HG03175 (cell line): ENCODE data around the gene EIF3B.
"Not testable (repeated sequence)": the region's sequence is repeated elsewhere in the genome, so short reads cannot be mapped to it uniquely, and the experiment has no call there.

Source experiments
- ATAC-seq: cut with Tn5 transposase; IDR thresholded peaks from one replicate; pipeline ENCODE4 v1.9.1; 2021; ENCODE audit warnings: mild to moderate bottlenecking, moderate library complexity; ENCODE audit not compliant: unreplicated experiment

Gene EIF3B

GRCh38 chr7:2354186-2354938, at the start of gene EIF3B:
Gene EIF3B (plus strand): TSS chr7:2354827. CDS start chr7:2354922, 95 bp downstream.
- ATAC-seq = peak; percentile 81

GRCh38 chr7:2305258-2305657, 49.4 kb upstream of the EIF3B start:
- not testable (repeated sequence) for ATAC-seq

GRCh38 chr7:2306688-2307087, 47.9 kb upstream of the EIF3B start:
- ATAC-seq = no peak

GRCh38 chr7:2307690-2308107, 46.9 kb upstream of the EIF3B start:
- ATAC-seq = peak; percentile 44

DNA sequence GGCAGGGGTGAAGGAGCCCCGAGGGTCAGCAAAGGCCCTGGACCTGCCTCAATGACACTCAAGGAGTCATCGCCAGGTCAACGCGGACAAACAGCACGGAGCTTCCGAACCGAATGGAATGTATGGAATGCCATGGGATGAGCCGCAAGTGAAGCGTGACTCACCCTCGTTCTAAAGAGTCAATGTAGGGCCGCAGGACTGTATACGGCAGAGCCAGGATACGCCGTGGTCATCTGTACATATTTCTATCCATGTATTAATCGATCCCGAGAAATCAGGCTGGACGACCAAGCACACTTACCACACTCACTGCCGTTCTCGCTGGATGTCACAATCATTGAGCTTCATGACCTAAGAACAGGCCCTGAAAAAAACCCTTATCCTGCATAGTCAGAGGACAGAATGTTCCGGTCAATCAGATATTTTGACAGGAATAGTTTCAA, 44.7 kb upstream of the EIF3B start:
- no peak for ATAC-seq

DNA sequence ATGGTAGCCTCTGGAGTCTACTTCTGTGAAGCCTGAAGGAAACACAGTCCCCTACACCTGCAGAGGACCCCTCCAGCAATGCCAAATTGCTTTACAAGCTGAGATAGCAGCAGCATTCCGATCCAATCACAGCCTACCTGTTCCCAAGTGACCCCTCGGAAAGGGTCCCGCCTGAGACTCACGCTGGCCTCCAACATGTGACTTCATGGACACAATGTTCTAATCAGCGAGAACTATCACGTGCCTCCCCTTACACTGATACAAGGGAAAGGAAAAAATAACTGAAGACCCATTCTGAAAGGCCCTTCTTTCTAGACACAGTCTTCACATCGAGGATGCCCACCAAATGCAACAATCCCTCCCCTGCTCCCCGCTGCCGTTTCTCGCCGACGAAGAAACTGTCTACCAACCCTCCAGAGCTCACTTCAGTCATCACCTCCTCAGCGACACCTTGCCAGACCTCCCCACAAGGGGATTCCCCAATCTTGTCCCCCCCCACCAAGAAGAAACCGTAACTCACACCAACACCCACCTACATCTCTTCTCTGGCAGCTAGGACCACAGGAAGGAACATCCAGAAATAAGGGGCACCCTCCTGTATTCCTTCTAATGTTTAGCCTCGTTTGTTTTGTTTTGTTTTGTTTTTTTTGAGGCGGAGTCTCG, 42.2 kb upstream of the EIF3B start:
- peak; percentile 32 for ATAC-seq

DNA sequence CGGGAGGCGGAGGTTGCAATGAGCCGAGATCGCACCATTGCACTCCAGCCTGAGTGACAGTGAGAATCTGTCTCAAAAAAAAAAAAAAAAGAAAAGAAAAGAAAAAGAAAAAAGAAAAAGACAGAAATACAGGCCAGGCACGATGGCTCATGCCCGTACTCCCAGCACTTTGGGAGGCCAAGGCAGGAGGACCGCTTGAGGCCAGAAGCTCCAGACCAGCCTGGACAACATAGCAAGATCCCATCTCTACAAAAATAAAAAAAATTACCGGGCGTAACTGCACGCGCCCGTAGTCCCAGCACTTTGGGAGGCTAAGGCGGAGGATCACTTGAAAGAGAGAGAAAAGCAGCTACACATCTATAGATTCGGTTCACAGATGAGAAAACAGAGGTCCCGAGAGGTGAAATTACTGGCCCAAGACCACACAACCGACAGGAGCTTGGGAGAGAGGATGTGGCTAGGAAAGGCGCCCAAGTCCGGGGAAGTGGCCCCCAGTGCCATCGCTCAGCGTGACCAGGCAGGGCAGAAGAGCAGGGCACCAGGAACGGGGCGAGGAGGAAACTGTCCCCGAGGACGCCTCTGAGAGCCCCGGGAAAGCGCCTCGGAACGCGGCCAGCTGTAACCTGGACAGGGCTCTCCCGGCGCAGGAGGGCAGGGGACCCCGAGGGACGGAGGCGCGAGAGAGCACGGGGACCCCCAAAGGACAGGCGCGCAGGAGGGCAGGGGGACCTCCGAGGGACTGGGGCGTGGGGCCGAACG, 41.0 kb upstream of the EIF3B start:
- peak; percentile 12 for ATAC-seq

DNA sequence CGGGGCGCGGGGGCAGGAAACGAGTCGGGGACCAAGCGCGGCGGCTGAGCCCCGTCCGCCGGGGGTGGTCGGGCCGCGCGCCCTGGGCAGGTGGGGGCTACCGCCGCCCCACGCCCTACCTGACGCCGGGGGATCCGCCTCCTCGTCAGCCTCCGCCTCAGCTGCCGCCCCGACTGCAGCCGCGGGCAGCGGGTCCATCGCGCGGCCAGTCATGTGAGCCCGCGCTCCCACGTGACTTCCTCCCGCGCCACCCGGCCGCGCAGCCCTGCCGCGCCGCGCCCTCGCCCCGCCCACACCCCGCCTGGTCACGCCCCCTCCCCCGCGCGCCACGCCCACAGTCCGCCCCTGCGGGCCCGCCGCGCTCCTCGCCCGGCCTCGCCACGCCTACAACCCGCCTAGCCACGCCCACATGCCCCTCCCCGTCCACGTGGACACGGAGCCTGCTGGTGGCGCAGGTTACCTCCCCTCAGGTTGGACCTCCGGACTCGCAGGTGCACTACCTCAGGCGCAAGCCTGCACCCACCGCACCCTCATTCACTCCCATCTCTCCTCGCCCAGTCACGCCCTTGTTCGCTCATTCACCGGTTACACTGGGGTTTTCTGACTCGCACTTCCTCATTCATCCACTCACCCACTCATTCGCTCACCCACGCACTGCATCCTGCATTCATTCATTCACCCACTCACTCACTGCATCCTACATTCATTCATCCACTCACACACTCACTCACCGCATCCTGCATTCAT, 40.2 kb upstream of the EIF3B start, which contains the start of gene SNX8:
TSS of gene SNX8 (minus strand) at position 233 of the 747 bp plus-strand sequence. CDS start at position 213, 20 bp downstream.
- ATAC-seq = peak; percentile 57

- not testable (repeated sequence) for ATAC-seq
Observed at GRCh38 chr7:2314956-2315530, 39.6 kb upstream of the EIF3B start.

DNA sequence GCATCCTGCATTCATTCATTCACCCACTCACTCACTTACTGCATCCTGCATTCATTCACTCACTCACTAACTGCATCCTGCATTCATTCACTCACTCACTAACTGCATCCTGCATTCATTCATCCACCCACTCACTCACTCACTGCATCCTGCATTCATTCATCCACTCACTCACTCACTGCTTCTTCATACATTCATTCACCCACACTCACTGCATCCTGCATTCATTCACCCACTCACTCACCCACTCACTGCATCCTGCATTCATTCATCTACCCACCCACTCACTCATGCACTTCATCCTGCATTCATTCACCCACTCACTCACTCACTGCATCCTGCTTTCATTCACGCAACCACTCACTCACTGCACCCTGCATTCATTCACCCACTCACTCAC, 38.8 kb upstream of the EIF3B start:
- ATAC-seq = no peak

DNA sequence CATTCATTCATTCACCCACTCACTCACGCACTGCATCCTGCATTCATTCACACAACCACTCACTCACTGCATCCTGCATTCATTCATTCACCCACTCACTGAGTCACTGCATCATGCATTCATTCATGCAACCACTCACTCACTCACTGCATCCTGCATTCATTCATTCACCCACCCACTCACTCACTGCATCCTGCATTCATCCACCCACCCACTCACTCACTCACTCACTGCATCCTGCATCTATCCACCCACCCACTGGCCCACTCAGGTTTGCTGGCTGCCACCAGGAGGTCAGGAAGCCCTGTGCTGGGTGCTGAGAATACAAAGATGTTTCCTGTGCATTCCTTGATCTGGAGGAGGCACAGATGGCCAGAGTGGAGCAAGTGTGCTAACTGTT, 38.0 kb upstream of the EIF3B start:
- ATAC-seq = no peak

DNA sequence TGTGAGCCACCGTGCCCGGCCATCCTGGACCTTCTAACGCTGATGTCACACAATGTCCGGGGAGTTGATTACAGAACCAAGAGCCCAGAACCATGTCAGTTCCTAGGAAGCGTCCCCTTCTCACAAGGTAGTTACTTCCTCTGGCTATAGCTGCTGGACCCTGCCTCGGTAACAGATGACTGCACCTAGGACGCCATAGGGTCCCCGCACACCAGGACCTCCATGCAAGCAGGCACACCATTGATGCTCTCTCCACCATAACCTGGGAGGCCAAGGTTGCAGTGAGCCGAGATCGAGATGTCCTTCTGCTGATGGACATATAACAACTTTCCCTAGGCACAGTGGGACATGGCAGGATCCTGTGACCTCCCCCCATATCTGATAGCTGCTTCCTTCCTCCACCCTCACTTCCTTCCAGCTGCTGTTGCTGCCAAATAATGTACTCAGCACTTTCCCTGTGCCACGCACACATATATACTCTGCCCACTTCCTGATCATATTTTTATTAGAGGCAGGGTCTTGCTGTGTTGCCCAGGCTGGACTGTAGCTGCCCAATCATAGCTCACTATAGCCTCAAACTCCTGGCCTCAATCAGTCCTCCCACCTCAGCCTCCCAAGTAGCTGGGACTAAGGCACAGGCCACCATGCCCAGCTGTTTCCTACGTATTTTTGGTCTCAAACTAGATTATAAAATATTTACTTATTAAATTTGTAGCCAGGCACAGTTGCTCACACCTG, 36.9 kb upstream of the EIF3B start:
- ATAC-seq = no peak

DNA sequence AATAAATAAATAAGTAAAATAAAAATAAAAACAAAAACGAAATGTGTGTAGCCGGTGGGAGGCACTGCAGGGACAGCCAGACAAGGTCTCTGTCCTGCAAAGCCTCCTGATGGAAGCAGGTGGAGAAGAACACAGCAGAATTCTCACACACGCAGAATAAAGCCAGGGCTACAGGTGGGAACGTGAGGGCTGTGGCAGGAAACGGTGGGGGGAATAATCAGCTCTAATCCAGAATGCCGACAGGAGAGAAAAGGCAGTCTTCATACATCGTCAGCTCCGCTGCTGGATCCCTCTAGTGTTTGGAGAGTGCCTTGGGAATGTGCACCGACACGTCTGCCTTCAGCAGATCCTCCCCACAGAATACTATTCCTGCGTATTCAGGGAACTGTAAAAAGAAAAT, 33.6 kb upstream of the EIF3B start:
- no peak for ATAC-seq

- no peak for ATAC-seq
Observed at GRCh38 chr7:2325162-2325561, 29.5 kb upstream of the EIF3B start.

DNA sequence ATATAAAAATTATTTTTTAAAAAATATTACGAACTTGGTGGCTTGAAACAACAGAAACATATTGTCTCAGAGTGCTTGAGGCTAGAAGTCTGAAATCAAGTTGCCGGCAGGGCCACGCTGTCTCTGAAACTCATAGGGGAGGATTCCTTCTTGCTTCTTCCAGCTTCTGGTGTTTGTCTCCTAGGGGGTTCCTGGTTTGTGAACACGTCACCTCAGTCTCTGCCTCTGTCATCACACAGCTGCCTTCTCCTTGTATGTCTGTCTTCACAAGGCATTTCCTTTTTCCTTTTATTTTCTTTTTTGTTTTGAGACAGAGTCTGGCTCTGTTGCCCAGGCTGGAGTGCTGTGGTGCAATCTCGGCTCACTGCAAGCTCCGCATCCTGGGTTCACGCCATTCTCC, 27.7 kb upstream of the EIF3B start:
- no peak for ATAC-seq

DNA sequence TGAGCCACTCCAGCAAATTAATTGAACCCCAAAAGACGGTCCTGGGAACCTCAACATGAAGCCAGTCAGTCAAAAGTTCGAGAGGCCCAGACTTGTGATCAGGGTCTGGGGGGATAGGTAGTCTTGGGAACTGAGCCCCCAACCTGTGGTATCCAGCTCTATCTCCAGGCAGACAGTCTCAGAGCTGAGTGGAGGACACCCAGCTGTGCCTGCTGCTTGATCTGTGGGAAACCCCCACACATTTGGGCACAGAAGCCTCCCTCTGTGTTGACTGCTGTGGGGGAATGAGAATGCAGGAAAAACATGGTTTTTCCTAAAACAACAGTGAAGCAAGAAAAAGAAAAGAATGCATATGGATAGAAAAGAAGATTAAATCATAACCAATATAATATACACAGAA, 24.1 kb upstream of the EIF3B start:
- ATAC-seq = no peak

GRCh38 chr7:2331707-2332106, 22.9 kb upstream of the EIF3B start:
- no peak for ATAC-seq

DNA sequence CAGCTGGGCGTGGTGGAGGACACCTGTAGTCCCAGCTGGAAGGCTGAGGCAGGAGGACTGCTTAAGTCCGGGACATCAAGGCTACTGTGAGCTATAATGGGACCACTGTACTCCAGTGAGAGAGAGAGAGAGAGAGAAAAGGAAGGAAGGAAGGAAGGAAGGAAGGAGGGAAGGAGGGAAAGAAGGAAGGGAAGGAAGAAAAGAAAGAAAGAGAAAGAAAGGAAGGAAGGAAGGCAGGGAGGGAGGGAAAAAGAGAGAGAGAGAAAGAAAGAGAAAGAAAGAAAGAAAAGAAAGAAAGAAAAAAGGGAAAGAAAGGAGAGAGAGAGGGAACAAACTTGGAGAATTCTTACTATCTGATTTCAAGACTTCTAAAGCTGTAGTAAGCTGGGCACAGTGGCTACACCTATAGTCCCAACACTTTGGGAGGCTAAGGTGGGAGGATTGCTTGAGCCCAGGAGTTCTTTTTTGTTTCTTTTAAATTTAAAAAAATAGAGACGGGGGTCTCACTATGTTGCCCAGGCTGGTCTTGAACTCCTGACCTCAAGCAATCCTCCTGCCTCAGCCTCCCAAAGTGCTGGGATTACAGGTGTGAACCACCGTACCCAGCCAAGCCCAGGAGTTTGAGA, 21.9 kb upstream of the EIF3B start:
- not testable (repeated sequence) for ATAC-seq

- ATAC-seq = no peak
Observed at GRCh38 chr7:2336626-2337299, 17.9 kb upstream of the EIF3B start.
